H1 (cell line): ENCODE results near the gene LONRF2. TPM values are rescaled to one million over a fixed set of nuclear protein-coding genes. Genes with fewer than 3 reads are reported as not detected.

Experiments
- CTCF ChIA-PET: fragments of 300-600 bp; sonication (Branson Sonifier 250); formaldehyde crosslinking; loops from one replicate; lab custom pipeline; 2021; ENCODE audit not compliant: partially characterized antibody; lab: Charles Lee
- POLR2A ChIA-PET: fragments of 300-600 bp; sonication (Branson Sonifier 250); formaldehyde crosslinking; loops from one replicate; lab custom pipeline; 2021; ENCODE audit warnings: inconsistent platforms; ENCODE audit not compliant: partially characterized antibody; lab: Charles Lee
- DNase-seq, 2 experiments: peaks; one replicate each; pipeline versions ENCODE4 v3.0.0 to v3.0.0-alpha.2; 2010 to 2022; ENCODE audit warnings: low spot score in 2 of 2, low read depth in 1 of 2, mixed read lengths in 1 of 2
- FAIRE-seq: peaks from 2 replicates; lab custom pipeline; 2011; peaks lifted over from hg19 to GRCh38; lab: Jason Lieb, UNC
- H2AFZ ChIP-seq: 2 replicates; pipeline ENCODE4 v1.8.1; 2012; ENCODE audit warnings: low read length, inconsistent platforms
- H2AK5ac ChIP-seq: 2 replicates; pipeline ENCODE4 v1.6.1; 2013; ENCODE audit warnings: low read depth, low read length
- H2BK120ac ChIP-seq: replicated peaks from 2 replicates; pipeline ENCODE3; 2013; ENCODE audit warnings: low read depth, low read length, inconsistent platforms
- H2BK12ac ChIP-seq: 2 replicates; pipeline ENCODE4 v1.6.1; 2013; ENCODE audit warnings: low read depth, low read length
- H2BK15ac ChIP-seq: 2 replicates; pipeline ENCODE4 v1.6.1; 2013; ENCODE audit warnings: low read length
- H2BK20ac ChIP-seq: 2 replicates; pipeline ENCODE4 v1.6.1; 2013; ENCODE audit warnings: low read length
- H2BK5ac ChIP-seq: 2 replicates; pipeline ENCODE4 v1.6.1; 2013; ENCODE audit warnings: low read depth, low read length
- H3K14ac ChIP-seq: 2 replicates; pipeline ENCODE4 v1.6.1; 2013; ENCODE audit warnings: inconsistent platforms; ENCODE audit not compliant: insufficient read length
- H3K18ac ChIP-seq: 2 replicates; pipeline ENCODE4 v1.6.1; 2013; ENCODE audit warnings: low read length; ENCODE audit errors: extremely low read depth
- H3K23ac ChIP-seq: 2 replicates; pipeline ENCODE4 v1.6.1; 2013; ENCODE audit warnings: inconsistent platforms; ENCODE audit not compliant: insufficient read length
- H3K23me2 ChIP-seq: 2 replicates; pipeline ENCODE4 v1.6.1; 2013; ENCODE audit warnings: low read depth, low read length
- H3K27ac ChIP-seq: 2 replicates; pipeline ENCODE4 v1.6.1; 2011; ENCODE audit warnings: low read depth, low read length, inconsistent platforms
- H3K27me3 ChIP-seq, 4 experiments: replicated peaks in 1 of 4; 1 replicate in 1 of 4; 2 replicates in 3 of 4; pipeline versions ENCODE4 v1.6.1 to v1.8.1; 2011 to 2013; ENCODE audit warnings: low read length in 3 of 4, mild to moderate bottlenecking in 3 of 4, inconsistent platforms in 2 of 4, mixed read lengths in 2 of 4, moderate library complexity in 1 of 4; ENCODE audit not compliant: control insufficient read depth in 3 of 4, insufficient read depth in 3 of 4; ENCODE audit errors: extremely low read depth in 1 of 4
- H3K36me3 ChIP-seq, 4 experiments: 2 replicates each; pipeline versions ENCODE4 v1.6.1 to v1.8.1; 2011 to 2013; ENCODE audit warnings: mild to moderate bottlenecking in 4 of 4, low read length in 3 of 4, moderate library complexity in 2 of 4, control low read depth in 1 of 4, inconsistent platforms in 1 of 4; ENCODE audit not compliant: insufficient read depth in 4 of 4, control insufficient read depth in 2 of 4
- H3K4ac ChIP-seq: replicated peaks from 2 replicates; pipeline ENCODE3; 2013; ENCODE audit warnings: low read length, low read depth, mixed read lengths, inconsistent platforms; ENCODE audit not compliant: insufficient read length
- H3K4me1 ChIP-seq, 4 experiments: replicated peaks in 1 of 4; 1 replicate in 1 of 4; 2 replicates in 3 of 4; pipeline versions ENCODE4 v1.6.1 to v1.8.1; 2011 to 2013; ENCODE audit warnings: low read length in 3 of 4, inconsistent platforms in 2 of 4, mixed read lengths in 1 of 4; ENCODE audit not compliant: insufficient read depth in 4 of 4, control insufficient read depth in 3 of 4
- H3K4me2 ChIP-seq, 2 experiments: 2 replicates each; pipeline versions ENCODE4 v1.6.1 to v1.8.1; 2011 to 2013; ENCODE audit warnings: low read depth in 2 of 2, low read length in 2 of 2, control low read depth in 1 of 2, inconsistent platforms in 1 of 2, mild to moderate bottlenecking in 1 of 2; ENCODE audit not compliant: insufficient read depth in 1 of 2
- H3K4me3 ChIP-seq, 4 experiments: fragments of 200-600, 300-600 bp in 1 of 4; sonication (generic), shearing (Covaris generic), sonication (Bioruptor Twin) in 1 of 4; 2 replicates each; pipeline versions ENCODE4 v1.5.1 to v1.8.1; 2011 to 2016; ENCODE audit warnings: low read length in 4 of 4, low read depth in 3 of 4, control low read depth in 2 of 4, inconsistent platforms in 2 of 4, mild to moderate bottlenecking in 2 of 4, mixed read lengths in 1 of 4, moderate library complexity in 1 of 4; ENCODE audit not compliant: insufficient read depth in 2 of 4; ENCODE audit errors: extremely low read depth in 1 of 4
- H3K56ac ChIP-seq: replicated peaks from 2 replicates; pipeline ENCODE3; 2013; ENCODE audit warnings: low read depth, mild to moderate bottlenecking, mixed read lengths, low read length, inconsistent platforms; ENCODE audit not compliant: insufficient read length
- H3K79me1 ChIP-seq: 2 replicates; pipeline ENCODE4 v1.6.1; 2013; ENCODE audit warnings: low read depth, low read length, control low read depth
- H3K79me2 ChIP-seq, 2 experiments: 2 replicates each; pipeline versions ENCODE4 v1.6.1 to v1.8.1; 2012 to 2013; ENCODE audit warnings: low read length in 2 of 2, mild to moderate bottlenecking in 2 of 2, inconsistent platforms in 1 of 2; ENCODE audit not compliant: insufficient read depth in 2 of 2, control insufficient read depth in 1 of 2
- H3K9ac ChIP-seq, 4 experiments: replicated peaks in 1 of 4; 1 replicate in 1 of 4; 2 replicates in 3 of 4; pipeline versions ENCODE4 v1.6.1 to v1.8.1; 2011 to 2013; ENCODE audit warnings: low read depth in 3 of 4, low read length in 3 of 4, control low read depth in 2 of 4, mild to moderate bottlenecking in 2 of 4, moderate library complexity in 2 of 4, inconsistent platforms in 1 of 4; ENCODE audit errors: extremely low read depth in 1 of 4
- H3K9me3 ChIP-seq, 2 experiments: 2 replicates each; pipeline versions ENCODE4 v1.6.1 to v1.8.1; 2012 to 2013; ENCODE audit warnings: mild to moderate bottlenecking in 2 of 2, moderate library complexity in 2 of 2, control low read depth in 1 of 2, inconsistent platforms in 1 of 2, low read depth in 1 of 2, low read length in 1 of 2, mixed read lengths in 1 of 2; ENCODE audit not compliant: insufficient read depth in 2 of 2
- H4K20me1 ChIP-seq, 2 experiments: replicated peaks in 1 of 2; 2 replicates each; pipeline versions ENCODE3 to v1.8.1; 2011 to 2013; ENCODE audit warnings: inconsistent platforms in 2 of 2, low read length in 2 of 2, mild to moderate bottlenecking in 1 of 2; ENCODE audit not compliant: insufficient read depth in 2 of 2, control insufficient read depth in 1 of 2
- H4K5ac ChIP-seq: 2 replicates; pipeline ENCODE4 v1.6.1; 2013; ENCODE audit warnings: low read length, low read depth, mixed read lengths, inconsistent platforms; ENCODE audit not compliant: insufficient read length
- H4K8ac ChIP-seq: 2 replicates; pipeline ENCODE4 v1.8.0; 2013; ENCODE audit warnings: mild to moderate bottlenecking, moderate library complexity, low read length, inconsistent platforms; ENCODE audit not compliant: insufficient read depth; ENCODE audit errors: extremely low read depth
- H4K91ac ChIP-seq: replicated peaks from 2 replicates; pipeline ENCODE3; 2013; ENCODE audit warnings: low read length, mixed read lengths, inconsistent platforms; ENCODE audit not compliant: insufficient read length
- HDAC6 ChIP-seq: IDR thresholded peaks from one replicate; pipeline ENCODE4 v1.7.1; 2012; ENCODE audit warnings: low read depth, mild to moderate bottlenecking, inconsistent platforms, low read length, moderate library complexity
- JUND ChIP-seq: IDR thresholded peaks from 2 replicates; pipeline ENCODE4 v1.6.1; 2011; ENCODE audit warnings: mild to moderate bottlenecking, improper control_type of control experiment, low read length
- WGBS, 2 experiments: shearing (Covaris generic) in 1 of 2; methylation state at CpG; one replicate each; pipeline versions ENCODE4 v1.1.6 to v1.1.7; 2013 to 2015; ENCODE audit warnings: low lambda C conversion rate in 2 of 2, mixed read lengths in 2 of 2, inconsistent platforms in 1 of 2, low coverage in 1 of 2, missing lambda C conversion rate in 1 of 2; ENCODE audit not compliant: insufficient replicate concordance in 2 of 2, insufficient coverage in 1 of 2, insufficient read length in 1 of 2; ENCODE audit errors: extremely low coverage in 1 of 2, missing lambda C conversion rate in 1 of 2; 5-methylcytosine and 5-hydroxymethylcytosine counted together
- polyA plus RNA-seq, 7 experiments: library from polyadenylated mRNA; depleted of rRNA in 3 of 7; stranded (reverse) in 5 of 7; unstranded in 2 of 7; fragments of >200 nt in 5 of 7; fragments of 200-250 nt in 2 of 7; gene quantifications; 1 replicate in 5 of 7; 2 replicates in 1 of 7; 4 replicates in 1 of 7; pipeline versions ENCODE4 v1.2.1 to v1.2.3, GENCODE V29; 2011 to 2013; ENCODE audit warnings: missing spikeins in 2 of 7, mixed read lengths in 2 of 7
- total RNA-seq: library from RNA; stranded (reverse); fragmentation: NEBNext Ultra II Directional; extraction: Animal tissue kit (Norgen Biotek cat#: 25700); gene quantifications from 2 replicates; pipeline ENCODE4 v1.2.1, GENCODE V29; 2021

Gene LONRF2
- total and polyA plus RNA-seq, 2 of the 8 experiments (the other 6 are each of a cell fraction or from before 2014, with no cell fraction given) = 0.24 to 0.74 TPM

- no peaks in the 10 kb centered on the region for H3K23me2 ChIP-seq
- no peaks in the 10 kb centered on the region for H3K9me3 ChIP-seq
- H3K27me3 ChIP-seq = no peaks in the 10 kb centered on the region
- no peak for DNase-seq
- 73% methylated on average over 13 of the region's 13 CpGs; no CpG with 5 or more reads in 1 of the 2 experiments for WGBS, 2 experiments
- H3K4ac ChIP-seq = no peak overlapping the region
- peak overlapping the region; percentile 54; the same call in 1 of the 2 replicates for H2BK12ac ChIP-seq
- H2BK120ac ChIP-seq = no peak overlapping the region
- FAIRE-seq = no peak
- no peaks in the 10 kb centered on the region for H3K79me1 ChIP-seq
- H2AK5ac ChIP-seq = no peak overlapping the region
- H3K56ac ChIP-seq = no peak overlapping the region
- no peak overlapping the region for H4K5ac ChIP-seq
- H3K79me2 ChIP-seq = no peaks in the 10 kb centered on the region
- H3K36me3 ChIP-seq = no peaks in the 10 kb centered on the region; a peak in 2 of 8 replicates
- peak overlapping the region; percentile 52; the same call in 1 of the 2 replicates for H2BK20ac ChIP-seq
- peak overlapping the region; percentile 13; the same call in 1 of the 2 replicates for H2BK5ac ChIP-seq
- no peak overlapping the region for H3K23ac ChIP-seq
- H2BK15ac ChIP-seq = peak overlapping the region; percentile 21; the same call in 1 of the 2 replicates
- TF ChIP-seq JUND (peak; percentile 28; the same call in 1 of the 2 replicates), HDAC6 (no peak)
- H4K91ac ChIP-seq = no peak overlapping the region
- H3K14ac ChIP-seq = no peak overlapping the region
- no peak overlapping the region for H3K4me3 ChIP-seq
- H3K9ac ChIP-seq = no peak overlapping the region
- H4K20me1 ChIP-seq = no peaks in the 10 kb centered on the region
- 0 out of 2 replicates have a peak overlapping the region, but pooled peaks have one; percentile 12 for H4K8ac ChIP-seq
- 0 out of 2 replicates have a peak overlapping the region, but pooled peaks have one; percentile 20 for H2AFZ ChIP-seq
- no peak overlapping the region for H3K27ac ChIP-seq
- CTCF ChIA-PET = interaction anchor here (0.6 to 1.9 kb wide), 7 partner anchors 9 to 680 kb away, joined by 3 to 9 read pairs (median 4); no protein-coding TSS in a partner anchor
- H3K18ac ChIP-seq = no peak overlapping the region
- POLR2A ChIA-PET = interaction anchor here (0.6 kb wide), 1 partner anchor 917 kb away, joined by 3 read pairs; no protein-coding TSS in a partner anchor
- H3K4me1 ChIP-seq = peaks cover 0 to 12% (median 4%) of the 10 kb centered on the region in 4 experiments; a peak in 4 of 7 replicates
- no peak overlapping the region for H3K4me2 ChIP-seq
Measured at GRCh38 chr2:100291152-100291970, 30.9 kb downstream of the LONRF2 start.
